HepG2 (cell line): Measurements from ENCODE around the gene OSBPL2.

Experiments used
- FOXO4 ChIP-seq: sonication (generic); formaldehyde crosslinking; conservative IDR thresholded peaks from 2 replicates; pipeline ENCODE4 v1.8.1; 2023; ENCODE audit warnings: missing genetic modification reagents
- ZNF280D ChIP-seq: sonication (generic); formaldehyde crosslinking; IDR thresholded peaks from 2 replicates; pipeline ENCODE4 v1.5.1; 2020; ENCODE audit warnings: mild to moderate bottlenecking, missing genetic modification reagents
- ZNF678 ChIP-seq: sonication (generic); formaldehyde crosslinking; IDR thresholded peaks from 2 replicates; pipeline ENCODE4 v1.4.0; 2020; ENCODE audit warnings: mild to moderate bottlenecking, missing genetic modification reagents

- TF ChIP-seq ZNF280D (no peak), ZNF678 (CRISPR knock-in tag) (no peak), FOXO4 (CRISPR knock-in tag) (no peak)
Measured at GRCh38 chr20:62333820-62334595, 95.7 kb downstream of the OSBPL2 start.
